Ramos (cell line): ENCODE results near the gene CARMIL1.

Experiments
- in situ Hi-C: fragments of 300-500 bp; cut with MboI; formaldehyde crosslinking; loops from one replicate; pipeline ENCODE4 v1.14.3; 2022; ENCODE audit warnings: low sequenced_read_pairs; ENCODE audit not compliant: unreplicated experiment

The CARMIL1 gene

GRCh38 chr6:25278914-25279747 is at the start of gene CARMIL1:
CARMIL1 (plus strand) TSS chr6:25279374; CDS start chr6:25279796, 422 bp downstream.
- in situ Hi-C loops: loop anchor here (10.0 kb wide), 1 partner anchor 276 kb away; no protein-coding TSS in a partner anchor

- in situ Hi-C loops: no loop called here
Observed at GRCh38 chr6:25229671-25230321, 49.4 kb upstream of the CARMIL1 start.

DNA sequence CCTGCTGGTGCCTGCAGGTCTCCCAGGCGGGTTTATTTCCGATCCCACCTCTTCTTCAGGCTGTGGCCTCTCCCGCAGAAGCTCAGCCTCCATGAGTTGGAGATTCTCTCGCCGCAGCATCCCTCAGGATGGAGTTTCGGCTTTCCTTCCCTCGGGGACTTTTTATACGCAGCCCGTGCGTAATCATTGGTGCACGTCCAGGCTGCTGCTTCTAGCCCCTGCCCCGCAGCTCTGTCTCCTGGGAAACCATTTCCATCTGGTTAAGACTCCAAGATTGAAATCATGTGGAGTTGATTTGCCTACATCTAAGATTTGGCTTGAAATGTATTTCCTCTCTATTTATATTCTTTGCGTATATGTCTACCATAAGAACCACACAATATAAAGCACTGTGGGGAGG is 46.7 kb upstream of the CARMIL1 start:
- in situ Hi-C loops: no loop called here

GRCh38 chr6:25233226-25233625 is 45.9 kb upstream of the CARMIL1 start:
- in situ Hi-C loops: no loop called here

GRCh38 chr6:25237579-25237978 is 41.6 kb upstream of the CARMIL1 start:
- in situ Hi-C loops: no loop called here

- in situ Hi-C loops: no loop called here
Observed at GRCh38 chr6:25239059-25239458, 40.1 kb upstream of the CARMIL1 start.

GRCh38 chr6:25239498-25239897 is 39.7 kb upstream of the CARMIL1 start:
- in situ Hi-C loops: no loop called here

DNA sequence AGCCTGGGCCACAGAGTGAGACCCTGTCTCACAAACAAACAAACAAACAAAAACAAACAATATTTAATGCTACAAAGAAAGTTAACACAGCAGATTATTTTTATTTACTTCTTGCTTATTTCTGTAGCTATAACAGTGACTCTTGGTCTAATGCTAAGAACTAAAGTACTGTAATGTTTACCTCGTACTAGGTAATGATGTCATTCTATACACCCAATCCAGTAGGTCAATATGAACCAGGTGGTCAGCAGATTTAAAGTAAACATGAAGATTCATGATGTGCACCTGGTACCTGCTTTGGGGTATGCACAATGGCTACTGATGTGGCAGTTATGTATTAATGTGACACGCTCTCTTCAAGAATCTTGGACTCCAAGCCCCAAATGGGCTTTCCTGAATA is 36.6 kb upstream of the CARMIL1 start:
- in situ Hi-C loops: no loop called here

DNA sequence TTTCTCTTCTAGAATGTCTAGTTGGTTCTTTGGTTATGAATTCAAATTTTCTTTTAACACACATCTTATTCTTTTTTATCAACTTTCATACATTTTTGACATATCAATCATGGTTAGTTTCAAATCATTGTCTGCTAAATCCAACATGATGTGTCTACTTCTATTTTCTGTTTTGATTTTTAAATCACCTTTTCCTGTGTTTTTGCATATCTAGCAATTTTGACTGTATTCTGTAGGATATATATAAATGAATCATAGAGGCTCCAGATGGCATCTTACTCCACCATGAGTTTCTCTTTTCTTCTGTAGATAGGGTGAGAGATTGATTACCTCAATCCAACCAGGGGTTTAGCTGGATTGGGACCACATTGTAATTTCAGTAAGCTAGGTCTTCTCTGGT is 34.3 kb upstream of the CARMIL1 start:
- in situ Hi-C loops: no loop called here

DNA sequence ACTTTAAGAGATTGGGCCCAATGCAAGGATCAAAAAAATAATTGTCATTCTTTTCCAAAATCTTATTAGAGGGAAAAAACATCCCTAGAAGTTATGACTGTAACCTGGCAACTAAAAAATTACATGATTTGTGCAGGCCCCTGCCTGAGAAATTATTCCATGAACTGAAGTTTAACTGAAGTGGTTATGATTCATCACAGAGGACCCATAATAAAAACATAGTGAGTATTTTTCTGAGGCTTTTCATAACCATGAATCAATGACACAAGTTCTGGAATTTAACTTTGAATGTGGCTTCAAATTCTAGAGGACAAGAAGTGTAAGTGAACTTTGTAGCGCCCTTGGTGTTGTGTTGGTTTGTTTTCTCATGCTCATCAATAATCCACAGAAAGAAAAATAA is 31.1 kb upstream of the CARMIL1 start:
- in situ Hi-C loops: no loop called here

- in situ Hi-C loops: no loop called here
Observed at GRCh38 chr6:25249133-25249532, 30.0 kb upstream of the CARMIL1 start.

- in situ Hi-C loops: no loop called here
Observed at GRCh38 chr6:25250878-25251277, 28.3 kb upstream of the CARMIL1 start.

DNA sequence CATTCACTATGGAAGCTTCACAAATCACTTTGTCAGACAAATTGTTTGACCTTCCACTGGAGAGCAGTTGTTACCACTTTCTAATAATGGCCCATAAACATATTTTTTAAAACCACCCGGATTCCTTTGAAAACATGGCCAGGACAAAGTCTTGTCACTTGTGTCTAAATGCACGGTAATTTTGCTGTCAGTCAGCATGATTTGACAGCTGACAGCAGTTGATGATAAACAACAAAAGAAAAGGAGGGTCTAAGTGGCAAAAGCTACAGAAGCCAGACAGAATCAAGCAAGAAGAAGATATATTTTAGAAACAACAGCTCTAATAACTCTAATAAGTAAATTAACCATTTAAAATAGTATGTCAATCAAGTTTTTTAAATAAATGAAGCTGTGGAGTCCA is 27.7 kb upstream of the CARMIL1 start:
- in situ Hi-C loops: no loop called here

- in situ Hi-C loops: no loop called here
Observed at GRCh38 chr6:25253351-25253750, 25.8 kb upstream of the CARMIL1 start.

DNA sequence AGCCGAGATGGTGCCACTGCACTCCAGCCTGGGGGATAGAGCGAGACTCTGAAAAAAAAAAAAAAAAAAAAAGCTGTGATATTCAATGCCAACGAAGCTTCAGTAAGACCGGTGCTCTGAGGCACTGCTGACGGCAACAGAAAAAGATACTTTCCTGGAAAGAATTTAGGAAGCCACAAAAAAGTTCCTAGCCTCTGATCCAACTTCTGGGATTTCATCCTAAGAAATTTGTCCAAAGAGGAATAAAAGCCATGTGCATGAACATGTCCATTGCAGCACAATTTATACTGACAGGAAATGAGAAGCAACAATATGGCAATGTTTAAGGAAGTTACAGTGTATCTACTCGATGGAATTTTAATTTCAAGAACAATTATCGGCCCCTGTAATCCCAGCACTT is 24.5 kb upstream of the CARMIL1 start:
- in situ Hi-C loops: no loop called here

- in situ Hi-C loops: no loop called here
Observed at GRCh38 chr6:25257686-25258348, 21.4 kb upstream of the CARMIL1 start.

- in situ Hi-C loops: no loop called here
Observed at GRCh38 chr6:25259756-25260155, 19.4 kb upstream of the CARMIL1 start.

- in situ Hi-C loops: no loop called here
Observed at GRCh38 chr6:25263657-25264056, 15.5 kb upstream of the CARMIL1 start.

DNA sequence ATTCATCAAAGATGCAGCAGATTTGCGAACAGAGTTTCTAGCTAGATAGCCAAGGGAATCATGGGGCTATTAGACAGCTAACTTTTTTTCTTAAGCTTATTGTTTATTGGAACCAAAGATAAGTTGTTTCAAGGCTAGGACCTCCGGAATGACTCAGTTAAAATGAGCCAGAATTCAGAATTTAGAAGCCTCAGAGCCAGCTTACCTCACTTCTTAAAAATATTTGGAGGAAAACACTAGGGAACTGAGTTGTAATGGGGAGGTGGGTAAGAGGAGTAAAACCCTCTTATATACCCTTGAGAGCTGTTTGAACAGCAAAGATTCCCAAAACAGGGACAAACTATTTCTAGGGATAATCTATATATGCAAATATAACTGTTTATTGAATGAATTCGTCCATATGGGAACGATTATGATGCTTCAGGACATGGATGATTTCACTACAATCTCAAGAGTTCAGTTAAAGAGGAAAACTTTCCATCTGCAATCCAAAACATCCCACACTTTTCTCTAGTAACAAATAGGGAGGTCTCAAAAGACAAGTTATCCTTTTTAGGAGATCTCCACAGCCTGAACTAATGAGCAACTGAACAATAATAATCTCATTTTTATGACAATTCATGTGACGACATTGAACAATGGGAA is 12.6 kb upstream of the CARMIL1 start:
- in situ Hi-C loops: no loop called here

DNA sequence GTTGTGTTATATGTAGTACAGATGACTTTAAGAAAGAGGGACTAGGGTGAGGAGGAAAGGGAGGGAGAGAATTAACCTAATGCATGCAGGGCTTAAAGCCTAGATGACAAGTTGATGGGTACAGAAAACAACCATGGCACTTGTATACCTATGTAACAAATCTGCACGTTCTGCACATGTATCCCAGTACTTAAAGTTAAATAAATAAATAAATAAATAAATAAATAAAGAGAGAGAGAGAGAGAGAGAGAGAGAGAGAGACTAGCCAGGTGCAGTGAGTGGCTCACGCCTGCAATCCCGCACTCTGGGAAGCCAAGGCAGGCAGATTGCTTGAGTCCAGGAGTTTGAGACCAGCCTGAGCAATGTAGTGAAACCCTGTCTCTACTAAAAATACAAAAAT is 11.5 kb upstream of the CARMIL1 start:
- in situ Hi-C loops: no loop called here

GRCh38 chr6:25270559-25270958 is 8.6 kb upstream of the CARMIL1 start:
- in situ Hi-C loops: loop anchor here (10.0 kb wide), 1 partner anchor 284 kb away; no protein-coding TSS in a partner anchor
